Ishikawa (cell line): ENCODE results near the gene SSBP3.

ENCODE experiments used
- CEBPB ChIP-seq: IDR thresholded peaks from 2 replicates; pipeline ENCODE4 v1.6.1; 2012
- EP300 ChIP-seq: IDR thresholded peaks from 2 replicates; pipeline ENCODE4 v1.6.1; 2012; ENCODE audit warnings: borderline replicate concordance
- RAD21 ChIP-seq: IDR thresholded peaks from 2 replicates; pipeline ENCODE4 v1.6.1; 2012; ENCODE audit warnings: low read depth
- TAF1 ChIP-seq: IDR thresholded peaks from 2 replicates; pipeline ENCODE4 v1.6.1; 2012; ENCODE audit warnings: low read depth, mild to moderate bottlenecking
- TCF12 ChIP-seq: IDR thresholded peaks from 2 replicates; pipeline ENCODE4 v1.6.1; 2012; ENCODE audit warnings: low read depth
- TF ChIP-seq, protein P1 (sequence below): IDR thresholded peaks from 2 replicates; pipeline ENCODE4 v1.6.1; 2012

DNA sequence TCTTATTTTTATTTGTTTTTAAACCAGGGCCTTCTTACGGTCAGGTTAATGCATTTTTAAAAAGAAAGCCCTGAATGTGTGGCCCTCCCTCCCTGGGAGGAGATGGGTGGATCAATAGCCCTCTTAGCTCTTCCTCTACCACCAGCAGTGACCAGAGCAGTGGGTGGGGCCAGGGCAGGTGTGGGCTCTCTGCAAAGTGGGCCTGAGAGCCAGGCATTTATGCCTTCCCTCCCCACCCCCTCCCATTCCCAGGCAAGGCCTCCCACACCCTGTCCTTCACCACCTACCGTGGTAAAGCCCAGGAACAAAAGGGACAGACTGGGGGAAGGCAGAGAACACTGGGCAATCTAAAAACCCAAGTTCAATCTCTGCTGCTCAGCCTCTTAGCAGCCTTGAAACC is 63.9 kb downstream of the SSBP3 start:
- no peak for TF ChIP-seq CEBPB
- no peak for TF ChIP-seq EP300
- TF ChIP-seq TCF12: no peak
- TF ChIP-seq RAD21: no peak
- TF ChIP-seq, protein P1, sequence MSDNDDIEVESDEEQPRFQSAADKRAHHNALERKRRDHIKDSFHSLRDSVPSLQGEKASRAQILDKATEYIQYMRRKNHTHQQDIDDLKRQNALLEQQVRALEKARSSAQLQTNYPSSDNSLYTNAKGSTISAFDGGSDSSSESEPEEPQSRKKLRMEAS: no peak
- TF ChIP-seq TAF1: no peak
